GM12892 (cell line): ENCODE results near the gene INTS13.

ENCODE experiments used
- POLR2A ChIP-seq: IDR thresholded peaks from 2 replicates; pipeline ENCODE4 v1.6.1; 2011; ENCODE audit warnings: low read depth, low read length, control low read depth
- POLR2AphosphoS5 ChIP-seq: IDR thresholded peaks from 2 replicates; pipeline ENCODE4 v1.6.1; 2011; ENCODE audit warnings: low read depth, low read length, control low read depth

DNA sequence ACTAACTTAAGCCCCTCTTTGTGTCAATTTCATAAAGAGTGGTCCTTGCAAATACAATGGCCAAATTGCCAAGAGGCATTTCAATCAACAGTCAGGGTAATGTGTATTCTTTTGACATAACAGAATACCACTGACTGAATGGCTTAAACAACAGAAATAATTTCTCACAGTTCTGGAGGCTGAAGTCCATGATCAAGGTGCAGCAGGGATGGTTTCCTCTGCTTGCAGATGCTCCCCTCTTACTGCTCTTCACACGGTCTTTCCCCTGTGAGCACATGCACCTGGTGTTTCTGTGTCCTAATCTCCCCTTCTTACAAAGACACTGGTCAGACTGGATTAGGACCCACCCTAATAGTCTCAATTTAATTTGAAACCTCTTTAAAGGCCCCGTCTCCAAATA lies 32.4 kb upstream of the INTS13 start:
- TF ChIP-seq POLR2A (no peak), POLR2AphosphoS5 (no peak)
